NCI-H82 treated with DMSO at 0.1 percent for 48 hours (cell line): ENCODE data around the gene GRIK2.

ENCODE experiments used
- DNase-seq: peaks from one replicate; lab custom pipeline; 2025; ENCODE audit not compliant: unreplicated experiment; lab: John Stamatoyannopoulos, UW

Gene GRIK2

DNA sequence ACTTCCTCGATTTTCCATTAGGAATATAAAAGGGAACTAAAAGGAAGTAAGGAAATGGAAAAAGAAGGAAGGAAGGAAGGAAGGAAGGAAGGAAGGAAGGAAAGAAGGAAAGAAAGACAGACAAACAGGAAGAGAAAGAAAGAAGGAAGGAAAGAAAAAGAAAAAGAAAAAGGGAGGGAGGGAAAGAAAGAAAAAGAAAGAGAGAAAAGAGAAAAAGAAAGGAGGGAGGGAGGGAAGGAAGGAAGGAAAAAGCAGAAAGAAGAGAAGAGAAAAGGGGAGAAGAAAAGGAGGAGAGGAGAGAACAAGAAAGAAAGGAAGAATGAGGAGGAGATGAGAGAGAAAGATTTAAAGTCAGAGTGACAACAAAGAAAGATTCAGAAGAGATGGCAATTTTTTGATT lies 724.5 kb downstream of the GRIK2 start:
- no peak for DNase-seq
